Hepatocyte (in vitro differentiated cells): Measurements from ENCODE around the gene NT5DC1.

Source experiments
- CTCF ChIP-seq: fragments of 200-600 bp; sonication (generic); IDR thresholded peaks from 2 replicates; pipeline ENCODE4 v1.5.1; 2016; ENCODE audit warnings: antibody characterized with exemption, mild to moderate bottlenecking; ENCODE audit not compliant: poor library complexity
- EZH2 ChIP-seq: fragments of 200-600 bp; sonication (generic); IDR thresholded peaks from 2 replicates; pipeline ENCODE4 v1.6.1; 2016; ENCODE audit warnings: antibody characterized with exemption, mild to moderate bottlenecking, borderline replicate concordance
- EZH2phosphoT487 ChIP-seq: fragments of 200-600 bp; sonication (generic); IDR thresholded peaks from one replicate; pipeline ENCODE4 v1.6.1; 2018; ENCODE audit warnings: antibody characterized with exemption, mild to moderate bottlenecking, low read depth, moderate library complexity; ENCODE audit not compliant: unreplicated experiment, severe bottlenecking

- TF ChIP-seq CTCF: no peak
- TF ChIP-seq EZH2: no peak
- no peak for TF ChIP-seq EZH2phosphoT487
Observed at GRCh38 chr6:116154887-116155286, 54.2 kb downstream of the NT5DC1 start.
